SJSA1 (cell line): ENCODE results near the gene CLIC3. TPM values are rescaled to one million over a fixed set of nuclear protein-coding genes. Genes with fewer than 3 reads are reported as not detected.

ENCODE experiments used
- DNase-seq, 2 experiments: peaks; one replicate each; pipeline ENCODE4 v3.0.0-alpha.2; 2015 to 2020; ENCODE audit warnings: low spot score in 2 of 2, low read depth in 1 of 2
- H3K27ac ChIP-seq: fragments of 250-450 bp; sonication (Bioruptor Pico); 2 replicates; pipeline ENCODE4 v1.5.1; 2020; ENCODE audit warnings: mild to moderate bottlenecking, moderate library complexity
- H3K27me3 ChIP-seq: fragments of 250-450 bp; sonication (Bioruptor Pico); replicated peaks from 2 replicates; pipeline ENCODE4 v1.5.1; 2020; ENCODE audit warnings: mild to moderate bottlenecking, moderate library complexity
- H3K36me3 ChIP-seq: fragments of 250-450 bp; sonication (Bioruptor Pico); 2 replicates; pipeline ENCODE4 v1.5.1; 2020; ENCODE audit warnings: mild to moderate bottlenecking
- H3K4me1 ChIP-seq: fragments of 250-450 bp; sonication (Bioruptor Pico); replicated peaks from 2 replicates; pipeline ENCODE4 v1.6.1; 2021; ENCODE audit warnings: mild to moderate bottlenecking
- H3K4me3 ChIP-seq: fragments of 250-450 bp; sonication (Bioruptor Pico); 2 replicates; pipeline ENCODE4 v1.5.1; 2020; ENCODE audit warnings: mild to moderate bottlenecking
- H3K9me3 ChIP-seq: fragments of 250-450 bp; sonication (Bioruptor Pico); replicated peaks from 2 replicates; pipeline ENCODE4 v1.5.1; 2020; ENCODE audit warnings: mild to moderate bottlenecking
- total RNA-seq: library from RNA; depleted of rRNA; stranded (reverse); fragments of >200 nt; shearing (Covaris generic); gene quantifications from 2 replicates; pipeline ENCODE4 v1.2.3, GENCODE V29; 2014; rRNA removed

Gene CLIC3
- 0.89 TPM in 1 of 2 replicates, not detected in the other for total RNA-seq

GRCh38 chr9:136996361-136997292 is at the start of gene CLIC3:
Gene CLIC3 (minus strand): TSS chr9:136996568. CDS start chr9:136996543, 25 bp downstream.
- Histone ChIP-seq H3K9me3 (peaks cover under 1% of the 10 kb centered on the region; the same call in 1 of the 2 replicates), H3K4me1 (peaks cover 36% of the 10 kb centered on the region), H3K27me3 (no peaks in the 10 kb centered on the region), H3K27ac (no peak within 1 kb of the TSS), H3K36me3 (no peaks in the 10 kb centered on the region), H3K4me3 (no peak within 1 kb of the TSS)
- no peak for DNase-seq

- Histone ChIP-seq H3K4me3 (no peak overlapping the region), H3K4me1 (peaks cover 8% of the 10 kb centered on the region), H3K9me3 (no peaks in the 10 kb centered on the region), H3K36me3 (no peaks in the 10 kb centered on the region), H3K27ac (no peak overlapping the region), H3K27me3 (peaks cover 65% of the 10 kb centered on the region)
- DNase-seq = no peak
Measured at GRCh38 chr9:137045294-137046087, 49.1 kb upstream of the CLIC3 start.

GRCh38 chr9:137044502-137045177 is 48.3 kb upstream of the CLIC3 start:
- no peaks in the 10 kb centered on the region for H3K9me3 ChIP-seq
- no peak overlapping the region for H3K4me3 ChIP-seq
- no peak for DNase-seq
- H3K27me3 ChIP-seq = peaks cover 62% of the 10 kb centered on the region
- H3K27ac ChIP-seq = no peak overlapping the region
- H3K36me3 ChIP-seq = no peaks in the 10 kb centered on the region
- peaks cover 8% of the 10 kb centered on the region for H3K4me1 ChIP-seq

- Histone ChIP-seq H3K36me3 (no peaks in the 10 kb centered on the region), H3K27ac (no peak overlapping the region), H3K4me1 (peaks cover 8% of the 10 kb centered on the region), H3K4me3 (no peak overlapping the region), H3K27me3 (peaks cover 56% of the 10 kb centered on the region), H3K9me3 (no peaks in the 10 kb centered on the region)
- no peak for DNase-seq
Measured at GRCh38 chr9:137044037-137044436, 47.7 kb upstream of the CLIC3 start.

GRCh38 chr9:137042751-137043727 is 46.7 kb upstream of the CLIC3 start:
- H3K4me1 ChIP-seq = peaks cover 8% of the 10 kb centered on the region
- H3K4me3 ChIP-seq = no peak overlapping the region
- H3K27me3 ChIP-seq = peaks cover 58% of the 10 kb centered on the region
- no peak for DNase-seq
- no peaks in the 10 kb centered on the region for H3K9me3 ChIP-seq
- no peak overlapping the region for H3K27ac ChIP-seq
- H3K36me3 ChIP-seq = no peaks in the 10 kb centered on the region

GRCh38 chr9:137041124-137041523 is 44.8 kb upstream of the CLIC3 start:
- peaks cover 4% of the 10 kb centered on the region for H3K4me1 ChIP-seq
- DNase-seq = no peak
- no peaks in the 10 kb centered on the region for H3K9me3 ChIP-seq
- no peaks in the 10 kb centered on the region for H3K36me3 ChIP-seq
- no peak overlapping the region for H3K27ac ChIP-seq
- H3K27me3 ChIP-seq = peaks cover 39% of the 10 kb centered on the region
- no peak overlapping the region for H3K4me3 ChIP-seq

- H3K27ac ChIP-seq = no peak overlapping the region
- H3K27me3 ChIP-seq = peaks cover 35% of the 10 kb centered on the region
- no peaks in the 10 kb centered on the region for H3K36me3 ChIP-seq
- no peaks in the 10 kb centered on the region for H3K9me3 ChIP-seq
- DNase-seq = no peak
- no peaks in the 10 kb centered on the region for H3K4me1 ChIP-seq
- no peak overlapping the region for H3K4me3 ChIP-seq
Measured at GRCh38 chr9:137040568-137040967, 44.2 kb upstream of the CLIC3 start.

- no peaks in the 10 kb centered on the region for H3K36me3 ChIP-seq
- H3K9me3 ChIP-seq = no peaks in the 10 kb centered on the region
- peaks cover 34% of the 10 kb centered on the region for H3K27me3 ChIP-seq
- no peak overlapping the region for H3K27ac ChIP-seq
- no peaks in the 10 kb centered on the region; the same call in 1 of the 2 replicates for H3K4me1 ChIP-seq
- no peak overlapping the region for H3K4me3 ChIP-seq
- DNase-seq = no peak
Measured at GRCh38 chr9:137039611-137040366, 43.4 kb upstream of the CLIC3 start.

- DNase-seq = no peak
- H3K9me3 ChIP-seq = no peaks in the 10 kb centered on the region
- no peaks in the 10 kb centered on the region for H3K36me3 ChIP-seq
- no peaks in the 10 kb centered on the region; the same call in 1 of the 2 replicates for H3K4me1 ChIP-seq
- no peak overlapping the region for H3K4me3 ChIP-seq
- no peak overlapping the region for H3K27ac ChIP-seq
- H3K27me3 ChIP-seq = peaks cover 28% of the 10 kb centered on the region
Measured at GRCh38 chr9:137038916-137039315, 42.5 kb upstream of the CLIC3 start.

- H3K27me3 ChIP-seq = peaks cover 21% of the 10 kb centered on the region; the same call in 1 of the 2 replicates
- H3K4me3 ChIP-seq = no peak overlapping the region
- no peak for DNase-seq
Measured at GRCh38 chr9:137037483-137037882, 41.1 kb upstream of the CLIC3 start.

GRCh38 chr9:137037035-137037434 is 40.7 kb upstream of the CLIC3 start:
- H3K9me3 ChIP-seq = no peaks in the 10 kb centered on the region
- no peaks in the 10 kb centered on the region; the same call in 1 of the 2 replicates for H3K4me1 ChIP-seq
- no peak overlapping the region for H3K27ac ChIP-seq
- no peak overlapping the region for H3K4me3 ChIP-seq
- peaks cover 21% of the 10 kb centered on the region; the same call in 1 of the 2 replicates for H3K27me3 ChIP-seq
- H3K36me3 ChIP-seq = no peaks in the 10 kb centered on the region
- no peak for DNase-seq

More at GRCh38 chr9:137037483-137037882, 41.1 kb upstream of the CLIC3 start:
- Histone ChIP-seq H3K36me3 (no peaks in the 10 kb centered on the region), H3K9me3 (no peaks in the 10 kb centered on the region), H3K27ac (no peak overlapping the region), H3K4me1 (no peaks in the 10 kb centered on the region; the same call in 1 of the 2 replicates)

GRCh38 chr9:137035937-137036336 is 39.6 kb upstream of the CLIC3 start:
- H3K36me3 ChIP-seq = no peaks in the 10 kb centered on the region
- no peak for DNase-seq
- peaks cover 16% of the 10 kb centered on the region; the same call in 1 of the 2 replicates for H3K27me3 ChIP-seq
- no peaks in the 10 kb centered on the region; the same call in 1 of the 2 replicates for H3K4me1 ChIP-seq
- H3K27ac ChIP-seq = no peak overlapping the region
- no peak overlapping the region for H3K4me3 ChIP-seq
- no peaks in the 10 kb centered on the region for H3K9me3 ChIP-seq
